ENCODE data around the gene RPP40.

DNA sequence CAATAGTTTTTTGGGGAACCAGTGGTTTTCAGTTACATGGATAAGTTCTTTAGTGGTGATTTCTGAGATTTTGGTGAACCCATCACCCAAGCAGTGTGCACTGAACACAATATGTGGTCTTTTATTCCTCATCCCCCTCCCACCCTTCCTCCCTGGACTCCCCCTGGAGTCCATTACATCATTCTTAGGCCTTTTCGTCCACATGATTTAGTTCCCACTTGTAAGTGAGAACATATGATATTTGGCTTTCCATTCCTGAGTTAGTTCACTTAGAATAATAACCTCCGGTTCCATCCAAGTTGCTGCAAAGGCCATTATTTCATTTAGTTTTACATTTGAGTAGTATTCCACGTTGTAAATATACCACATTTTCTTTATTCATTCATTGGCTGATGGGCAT is 28.3 kb downstream of the RPP40 start:
- TF ChIP-seq, protein P1, sequence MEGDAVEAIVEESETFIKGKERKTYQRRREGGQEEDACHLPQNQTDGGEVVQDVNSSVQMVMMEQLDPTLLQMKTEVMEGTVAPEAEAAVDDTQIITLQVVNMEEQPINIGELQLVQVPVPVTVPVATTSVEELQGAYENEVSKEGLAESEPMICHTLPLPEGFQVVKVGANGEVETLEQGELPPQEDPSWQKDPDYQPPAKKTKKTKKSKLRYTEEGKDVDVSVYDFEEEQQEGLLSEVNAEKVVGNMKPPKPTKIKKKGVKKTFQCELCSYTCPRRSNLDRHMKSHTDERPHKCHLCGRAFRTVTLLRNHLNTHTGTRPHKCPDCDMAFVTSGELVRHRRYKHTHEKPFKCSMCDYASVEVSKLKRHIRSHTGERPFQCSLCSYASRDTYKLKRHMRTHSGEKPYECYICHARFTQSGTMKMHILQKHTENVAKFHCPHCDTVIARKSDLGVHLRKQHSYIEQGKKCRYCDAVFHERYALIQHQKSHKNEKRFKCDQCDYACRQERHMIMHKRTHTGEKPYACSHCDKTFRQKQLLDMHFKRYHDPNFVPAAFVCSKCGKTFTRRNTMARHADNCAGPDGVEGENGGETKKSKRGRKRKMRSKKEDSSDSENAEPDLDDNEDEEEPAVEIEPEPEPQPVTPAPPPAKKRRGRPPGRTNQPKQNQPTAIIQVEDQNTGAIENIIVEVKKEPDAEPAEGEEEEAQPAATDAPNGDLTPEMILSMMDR (IDR thresholded peaks at IDR 0.05), result no peak
- TF ChIP-seq POLR2A (IDR thresholded peaks at IDR 0.05), result no peak

Data from stomach (tissue), 4 donors.